Dermis microvascular lymphatic vessel endothelial cell (primary cell): ENCODE measurements around the gene IKBKE. TPM values are rescaled to one million over a fixed set of nuclear protein-coding genes. Genes with fewer than 3 reads are reported as not detected.

ENCODE experiments used
- DNase-seq, 2 donors: peaks; one replicate each; pipeline versions ENCODE4 v3.0.0 to v3.0.0-alpha.2; 2010; ENCODE audit warnings: low read depth in 2 of 2
- total RNA-seq: library from RNA; depleted of rRNA; stranded (reverse); fragments of >200 nt; gene quantifications from 2 replicates; pipeline ENCODE4 v1.2.1, GENCODE V29; 2014

Gene IKBKE
- total RNA-seq, 1 donor from 2014 or later: 24.5 TPM

- DNase-seq: no peak
Observed at GRCh38 chr1:206495493-206496046, 25.3 kb downstream of the IKBKE start.

- DNase-seq: peak in 1 of 2 donors; percentile 24
Observed at GRCh38 chr1:206496131-206496793, 26.0 kb downstream of the IKBKE start.

- DNase-seq: no peak
Observed at GRCh38 chr1:206497363-206497762, 27.1 kb downstream of the IKBKE start.

- no peak for DNase-seq
Observed at GRCh38 chr1:206497774-206498173, 27.5 kb downstream of the IKBKE start.

- DNase-seq: no peak
Observed at GRCh38 chr1:206498685-206499084, 28.4 kb downstream of the IKBKE start.

- DNase-seq: no peak
Observed at GRCh38 chr1:206500046-206500445, 29.8 kb downstream of the IKBKE start.

- DNase-seq: no peak
Observed at GRCh38 chr1:206501881-206502280, 31.6 kb downstream of the IKBKE start.

- DNase-seq: no peak
Observed at GRCh38 chr1:206502403-206502802, 32.1 kb downstream of the IKBKE start.

- no peak for DNase-seq
Observed at GRCh38 chr1:206502812-206503211, 32.5 kb downstream of the IKBKE start.

GRCh38 chr1:206503591-206504362 lies 33.5 kb downstream of the IKBKE start:
- peak; percentile 60 to 73 for DNase-seq

- DNase-seq: no peak
Observed at GRCh38 chr1:206504363-206504713, 34.1 kb downstream of the IKBKE start.

GRCh38 chr1:206505702-206506355 lies 35.6 kb downstream of the IKBKE start:
- no peak for DNase-seq

GRCh38 chr1:206506405-206507283 lies 36.4 kb downstream of the IKBKE start:
- no peak for DNase-seq

GRCh38 chr1:206507284-206508129 lies 37.2 kb downstream of the IKBKE start, which contains the start of gene RASSF5:
TSS of gene RASSF5 (plus strand) at chr1:206507531. CDS start at chr1:206507603, 72 bp downstream.
- peak in 1 of 2 donors; percentile 53 for DNase-seq

- no peak for DNase-seq
Observed at GRCh38 chr1:206508130-206508889, 38.0 kb downstream of the IKBKE start.

GRCh38 chr1:206508956-206509355 lies 38.7 kb downstream of the IKBKE start:
- DNase-seq: no peak

GRCh38 chr1:206509612-206510257 lies 39.5 kb downstream of the IKBKE start:
- DNase-seq: no peak

- DNase-seq: no peak
Observed at GRCh38 chr1:206510371-206510770, 40.1 kb downstream of the IKBKE start.
